Bronchial epithelial cell (primary cell): ENCODE data around the gene AACS. TPM values are rescaled to one million over a fixed set of nuclear protein-coding genes. Genes with fewer than 3 reads are reported as not detected.

Experiments
- DNase-seq: peaks from one replicate; pipeline ENCODE4 v3.0.0-alpha.2; 2010; ENCODE audit warnings: low read depth
- FAIRE-seq: peaks from 2 replicates; lab custom pipeline; 2011; peaks lifted over from hg19 to GRCh38; lab: Jason Lieb, UNC
- H3K27me3 ChIP-seq: 2 replicates; pipeline ENCODE4 v1.5.1; 2011; ENCODE audit warnings: low read length; ENCODE audit not compliant: control insufficient read depth, insufficient read depth
- H3K36me3 ChIP-seq: 2 replicates; pipeline ENCODE4 v1.5.1; 2011; ENCODE audit warnings: low read length; ENCODE audit not compliant: control insufficient read depth, insufficient read depth
- H3K4me3 ChIP-seq: 2 replicates; pipeline ENCODE4 v1.5.1; 2011; ENCODE audit warnings: mild to moderate bottlenecking, low read depth, low read length, control low read depth
- total RNA-seq: library from RNA; depleted of rRNA; stranded (reverse); fragments of >200 nt; gene quantifications from 2 replicates; pipeline ENCODE4 v1.2.1, GENCODE V29; 2014
- TF ChIP-seq, protein P1 (sequence below): IDR thresholded peaks from 2 replicates; pipeline ENCODE4 v1.5.1; 2011; ENCODE audit warnings: mild to moderate bottlenecking, moderate library complexity, low read length, control low read depth, inconsistent platforms; ENCODE audit not compliant: insufficient read depth, severe bottlenecking

Gene AACS
- total RNA-seq, 1 donor from 2014 or later, result 30.5 TPM

DNA sequence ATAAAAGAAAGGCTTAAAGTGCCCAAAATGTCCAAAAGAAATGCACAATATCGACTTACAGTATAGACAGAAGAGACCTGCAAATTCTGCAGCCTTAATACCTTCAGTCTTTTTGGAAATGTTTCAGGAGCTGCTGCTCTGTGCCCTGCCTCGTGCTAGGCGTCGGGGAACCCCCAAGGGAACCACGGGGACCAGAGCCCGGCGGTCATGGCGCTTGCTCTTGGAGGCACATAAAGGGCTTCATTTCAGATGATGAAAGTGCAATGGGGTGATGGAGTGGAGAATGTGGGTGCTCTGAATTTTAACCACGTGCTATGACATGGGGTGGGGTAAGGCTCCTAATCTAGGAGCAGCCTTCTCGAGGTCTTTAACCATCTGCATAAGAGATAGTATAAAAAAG lies 14.8 kb upstream of the AACS start:
- TF ChIP-seq, protein P1, sequence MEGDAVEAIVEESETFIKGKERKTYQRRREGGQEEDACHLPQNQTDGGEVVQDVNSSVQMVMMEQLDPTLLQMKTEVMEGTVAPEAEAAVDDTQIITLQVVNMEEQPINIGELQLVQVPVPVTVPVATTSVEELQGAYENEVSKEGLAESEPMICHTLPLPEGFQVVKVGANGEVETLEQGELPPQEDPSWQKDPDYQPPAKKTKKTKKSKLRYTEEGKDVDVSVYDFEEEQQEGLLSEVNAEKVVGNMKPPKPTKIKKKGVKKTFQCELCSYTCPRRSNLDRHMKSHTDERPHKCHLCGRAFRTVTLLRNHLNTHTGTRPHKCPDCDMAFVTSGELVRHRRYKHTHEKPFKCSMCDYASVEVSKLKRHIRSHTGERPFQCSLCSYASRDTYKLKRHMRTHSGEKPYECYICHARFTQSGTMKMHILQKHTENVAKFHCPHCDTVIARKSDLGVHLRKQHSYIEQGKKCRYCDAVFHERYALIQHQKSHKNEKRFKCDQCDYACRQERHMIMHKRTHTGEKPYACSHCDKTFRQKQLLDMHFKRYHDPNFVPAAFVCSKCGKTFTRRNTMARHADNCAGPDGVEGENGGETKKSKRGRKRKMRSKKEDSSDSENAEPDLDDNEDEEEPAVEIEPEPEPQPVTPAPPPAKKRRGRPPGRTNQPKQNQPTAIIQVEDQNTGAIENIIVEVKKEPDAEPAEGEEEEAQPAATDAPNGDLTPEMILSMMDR, result no peak
- Histone ChIP-seq H3K36me3 (no peaks in the 10 kb centered on the region), H3K4me3 (no peak overlapping the region), H3K27me3 (no peaks in the 10 kb centered on the region)
- FAIRE-seq (no peak), DNase-seq (no peak)

DNA sequence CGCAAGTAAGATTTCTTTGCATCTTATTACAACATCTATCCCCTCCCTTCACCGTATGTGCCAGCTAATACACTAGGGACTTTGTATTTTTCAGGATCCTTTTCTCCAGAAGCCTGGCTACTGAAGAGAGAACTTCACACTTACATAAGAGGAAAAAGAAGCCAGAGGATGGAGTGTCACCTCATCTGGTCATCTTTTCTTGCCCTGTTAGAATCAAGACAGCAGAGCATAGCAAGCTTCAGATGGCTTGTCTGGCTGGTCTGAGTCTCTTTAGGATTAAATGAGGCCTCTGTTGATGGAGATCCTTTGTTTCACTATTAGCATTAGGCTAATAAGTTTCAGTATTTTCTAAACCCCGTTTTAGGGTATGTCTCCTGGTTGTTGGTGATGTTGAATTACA lies 14.4 kb upstream of the AACS start:
- no peak for DNase-seq
- TF ChIP-seq, protein P1, result no peak
- no peaks in the 10 kb centered on the region for H3K36me3 ChIP-seq
- no peak for FAIRE-seq
- no peak overlapping the region for H3K4me3 ChIP-seq
- H3K27me3 ChIP-seq, result no peaks in the 10 kb centered on the region

DNA sequence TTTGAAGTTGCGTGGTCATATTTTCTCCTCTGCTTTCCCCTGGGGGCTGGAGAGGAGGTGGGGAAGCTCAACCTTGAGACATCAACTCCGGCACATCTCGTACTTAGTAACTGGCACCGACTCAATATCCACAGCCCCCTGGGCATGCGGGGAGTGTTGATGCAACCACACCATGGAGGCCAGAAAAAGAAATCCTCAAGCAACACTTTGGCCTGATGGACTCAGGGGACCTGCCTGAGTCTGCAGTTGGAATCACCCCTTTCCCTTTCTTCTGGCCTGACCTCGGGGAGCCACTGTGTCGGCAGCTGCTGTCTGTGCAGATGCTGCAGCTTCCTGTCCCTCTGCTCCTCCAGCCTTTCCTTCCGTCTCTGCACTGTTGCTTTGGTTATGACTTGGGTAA lies 11.4 kb upstream of the AACS start:
- no peak for FAIRE-seq
- H3K4me3 ChIP-seq, result no peak overlapping the region
- DNase-seq, result no peak
- TF ChIP-seq, protein P1, result no peak
- no peaks in the 10 kb centered on the region for H3K27me3 ChIP-seq
- H3K36me3 ChIP-seq, result no peaks in the 10 kb centered on the region

DNA sequence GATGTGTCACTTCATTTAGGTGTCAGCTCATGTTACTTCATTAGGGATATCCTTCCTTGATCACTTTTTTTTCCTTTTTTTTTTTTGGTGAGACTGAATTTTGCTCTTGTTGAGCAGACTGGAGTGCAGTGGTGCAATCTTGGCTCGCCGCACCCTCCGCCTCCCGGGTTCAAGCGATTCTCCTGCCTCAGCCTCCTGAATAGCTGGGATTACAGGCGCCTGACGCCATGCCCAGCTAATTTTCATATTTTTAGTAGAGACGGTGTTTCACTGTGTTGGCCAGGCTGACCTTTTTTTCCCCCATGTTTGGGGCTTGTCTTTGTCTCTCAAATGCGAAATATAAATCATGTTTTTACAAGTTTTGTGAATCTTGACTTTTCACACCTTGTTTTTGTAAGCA lies 9.6 kb upstream of the AACS start:
- Histone ChIP-seq H3K4me3 (no peak overlapping the region), H3K36me3 (no peaks in the 10 kb centered on the region), H3K27me3 (no peaks in the 10 kb centered on the region)
- TF ChIP-seq, protein P1, result no peak
- DNase-seq (no peak), FAIRE-seq (no peak)

DNA sequence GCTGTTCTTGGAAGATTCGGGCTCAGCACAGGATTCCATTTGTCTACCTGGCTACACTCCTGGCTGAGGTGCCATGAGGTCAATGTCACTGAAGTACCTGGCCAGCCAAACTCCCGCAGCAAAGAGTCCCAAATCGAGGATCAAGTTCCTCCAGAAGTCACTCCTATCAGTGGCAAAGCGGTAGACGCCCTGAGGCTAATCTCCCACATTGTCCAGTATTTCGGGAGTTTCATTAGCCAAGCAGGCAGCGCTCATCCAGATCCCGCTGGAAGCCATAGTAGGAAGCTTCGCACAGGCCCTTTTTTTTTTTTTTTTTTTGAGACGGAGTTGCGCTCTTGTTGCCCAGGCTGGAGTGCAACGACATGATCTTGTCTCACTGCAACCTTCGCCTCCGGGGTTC lies 8.9 kb upstream of the AACS start:
- DNase-seq, result no peak
- TF ChIP-seq, protein P1, result no peak
- Histone ChIP-seq H3K36me3 (no peaks in the 10 kb centered on the region), H3K4me3 (no peak overlapping the region), H3K27me3 (no peaks in the 10 kb centered on the region)
- FAIRE-seq, result no peak

DNA sequence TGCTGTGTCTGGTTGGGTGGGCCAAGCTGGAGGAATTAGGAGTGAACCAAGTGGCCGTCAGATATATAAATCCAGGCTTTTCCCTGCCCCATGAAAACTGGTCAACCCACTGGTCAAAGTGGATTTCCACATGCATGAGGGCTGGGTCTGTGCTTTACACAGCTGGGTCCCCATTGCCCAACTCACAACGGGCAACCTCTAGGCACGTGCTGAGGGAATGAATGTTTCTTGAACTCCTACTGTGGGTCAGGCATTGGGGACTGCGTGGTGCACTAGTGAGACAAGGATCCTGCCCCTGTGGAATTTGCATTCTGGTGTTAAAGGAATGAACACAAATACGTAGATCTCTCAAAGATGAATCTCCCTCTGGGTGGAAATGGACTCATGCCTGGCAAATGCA lies 7.5 kb upstream of the AACS start:
- H3K36me3 ChIP-seq, result no peaks in the 10 kb centered on the region
- FAIRE-seq (no peak), DNase-seq (no peak)
- H3K27me3 ChIP-seq, result no peaks in the 10 kb centered on the region
- H3K4me3 ChIP-seq, result no peak overlapping the region
- TF ChIP-seq, protein P1, result no peak
